ENCODE results near the gene SPON1.

DNA sequence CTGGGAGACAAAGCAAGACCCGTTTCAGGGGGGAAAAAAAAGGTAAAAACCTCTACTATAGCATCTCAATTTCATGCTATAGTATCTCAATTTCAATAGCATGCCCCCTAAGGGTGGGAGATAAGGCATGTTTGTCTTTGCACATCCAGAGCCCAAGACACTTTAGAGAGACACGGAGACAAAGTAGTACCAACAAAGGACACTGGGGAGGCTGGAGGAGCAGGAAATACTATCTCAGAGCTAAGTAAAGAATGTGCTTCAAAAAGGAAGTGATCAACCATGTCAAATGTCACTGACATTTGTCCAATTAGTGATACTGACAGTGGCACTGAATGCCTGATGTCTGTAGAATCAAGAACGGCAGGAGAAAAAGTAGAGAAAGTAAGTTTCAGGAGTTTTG is 327.9 kb downstream of the SPON1 start:
- TF ChIP-seq, protein P1, sequence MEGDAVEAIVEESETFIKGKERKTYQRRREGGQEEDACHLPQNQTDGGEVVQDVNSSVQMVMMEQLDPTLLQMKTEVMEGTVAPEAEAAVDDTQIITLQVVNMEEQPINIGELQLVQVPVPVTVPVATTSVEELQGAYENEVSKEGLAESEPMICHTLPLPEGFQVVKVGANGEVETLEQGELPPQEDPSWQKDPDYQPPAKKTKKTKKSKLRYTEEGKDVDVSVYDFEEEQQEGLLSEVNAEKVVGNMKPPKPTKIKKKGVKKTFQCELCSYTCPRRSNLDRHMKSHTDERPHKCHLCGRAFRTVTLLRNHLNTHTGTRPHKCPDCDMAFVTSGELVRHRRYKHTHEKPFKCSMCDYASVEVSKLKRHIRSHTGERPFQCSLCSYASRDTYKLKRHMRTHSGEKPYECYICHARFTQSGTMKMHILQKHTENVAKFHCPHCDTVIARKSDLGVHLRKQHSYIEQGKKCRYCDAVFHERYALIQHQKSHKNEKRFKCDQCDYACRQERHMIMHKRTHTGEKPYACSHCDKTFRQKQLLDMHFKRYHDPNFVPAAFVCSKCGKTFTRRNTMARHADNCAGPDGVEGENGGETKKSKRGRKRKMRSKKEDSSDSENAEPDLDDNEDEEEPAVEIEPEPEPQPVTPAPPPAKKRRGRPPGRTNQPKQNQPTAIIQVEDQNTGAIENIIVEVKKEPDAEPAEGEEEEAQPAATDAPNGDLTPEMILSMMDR (IDR thresholded peaks at IDR 0.05) = no peak
- TF ChIP-seq ZFX (IDR thresholded peaks at IDR 0.05; ENCODE audit: borderline replicate concordance) = no peak
